SK-N-SH (cell line): Measurements from ENCODE around the gene ATIC. TPM values are rescaled to one million over a fixed set of nuclear protein-coding genes. Genes with fewer than 3 reads are reported as not detected.

Source experiments
- CTCF ChIA-PET: fragments of 300-600, 350-600 bp; formaldehyde crosslinking; extraction: SDS; loops from one replicate; lab custom pipeline; 2021; lab: Yijun Ruan, JAX
- POLR2A ChIA-PET: fragments of 350-600 bp; sonication (Branson Sonifier 250); formaldehyde crosslinking; extraction: SDS; loops from one replicate; lab custom pipeline; 2020; ENCODE audit warnings: antibody characterized with exemption, inconsistent platforms; lab: Yijun Ruan, JAX
- DNase-seq: peaks from one replicate; pipeline ENCODE4 v3.0.0; 2012
- H2AFZ ChIP-seq: fragments of 200-600 bp; sonication (generic); 2 replicates; pipeline ENCODE4 v1.8.1; 2016; ENCODE audit warnings: antibody characterized with exemption, mild to moderate bottlenecking, low read depth
- H3F3A ChIP-seq: fragments of 200-600 bp; sonication (generic); replicated peaks from 2 replicates; pipeline ENCODE3; 2016; ENCODE audit warnings: antibody characterized with exemption, mild to moderate bottlenecking; ENCODE audit not compliant: insufficient read depth
- H3K27ac ChIP-seq, 2 experiments: fragments of 200-500 bp in 1 of 2; fragments of 200-600 bp in 1 of 2; sonication (Bioruptor generic) in 1 of 2; sonication (generic), shearing (Covaris generic) in 1 of 2; 2 replicates each; pipeline versions ENCODE4 v1.5.1 to v1.6.1; 2014 to 2016; ENCODE audit warnings: low read depth in 2 of 2, inconsistent platforms in 1 of 2, low read length in 1 of 2, mild to moderate bottlenecking in 1 of 2, mixed read lengths in 1 of 2
- H3K27me3 ChIP-seq: fragments of 200-600 bp; sonication (generic), shearing (Covaris generic); 2 replicates; pipeline ENCODE4 v1.6.1; 2016; ENCODE audit warnings: mixed run types; ENCODE audit not compliant: insufficient read depth
- H3K36me3 ChIP-seq, 2 experiments: fragments of 200-500 bp in 1 of 2; fragments of 200-600 bp in 1 of 2; sonication (Bioruptor generic) in 1 of 2; sonication (generic) in 1 of 2; replicated peaks in 1 of 2; 2 replicates each; pipeline versions ENCODE3 to v1.5.1; 2014 to 2016; ENCODE audit warnings: low read length in 1 of 2, mild to moderate bottlenecking in 1 of 2; ENCODE audit not compliant: insufficient read depth in 2 of 2, control insufficient read depth in 1 of 2
- H3K4me1 ChIP-seq, 2 experiments: fragments of 200-500 bp in 1 of 2; fragments of 200-600 bp in 1 of 2; sonication (Bioruptor generic) in 1 of 2; sonication (generic), shearing (Covaris generic) in 1 of 2; 2 replicates each; pipeline versions ENCODE4 v1.5.1 to v1.6.1; 2014 to 2016; ENCODE audit warnings: low read depth in 1 of 2, low read length in 1 of 2, mixed run types in 1 of 2; ENCODE audit not compliant: insufficient read depth in 2 of 2, control insufficient read depth in 1 of 2
- H3K4me2 ChIP-seq: fragments of 200-600 bp; sonication (generic), shearing (Covaris generic); 2 replicates; pipeline ENCODE4 v1.6.1; 2017; ENCODE audit warnings: mixed run types
- H3K4me3 ChIP-seq, 2 experiments: fragments of 200-500 bp in 1 of 2; fragments of 200-600 bp in 1 of 2; sonication (Bioruptor generic) in 1 of 2; sonication (generic), shearing (Covaris generic) in 1 of 2; 2 replicates each; pipeline versions ENCODE4 v1.5.1 to v1.8.1; 2014 to 2016; ENCODE audit warnings: low read depth in 2 of 2, inconsistent platforms in 1 of 2, low read length in 1 of 2, mild to moderate bottlenecking in 1 of 2, mixed read lengths in 1 of 2, moderate library complexity in 1 of 2
- H3K79me2 ChIP-seq: fragments of 200-600 bp; sonication (generic); 2 replicates; pipeline ENCODE4 v1.8.1; 2017; ENCODE audit warnings: mild to moderate bottlenecking; ENCODE audit not compliant: insufficient read depth
- H3K9ac ChIP-seq: fragments of 200-600 bp; sonication (generic); 2 replicates; pipeline ENCODE4 v1.6.1; 2017; ENCODE audit warnings: mixed run types
- H3K9me2 ChIP-seq: fragments of 200-600 bp; sonication (generic); 2 replicates; pipeline ENCODE4 v1.6.1; 2017; ENCODE audit warnings: mixed run types
- H3K9me3 ChIP-seq: fragments of 200-600 bp; sonication (generic); 2 replicates; pipeline ENCODE4 v1.6.1; 2017; ENCODE audit warnings: mixed run types, mild to moderate bottlenecking, moderate library complexity
- H4K20me1 ChIP-seq: fragments of 200-600 bp; sonication (generic); 2 replicates; pipeline ENCODE4 v1.6.1; 2017; ENCODE audit warnings: mild to moderate bottlenecking, mixed run types; ENCODE audit not compliant: insufficient read depth
- ELF1 ChIP-seq: IDR thresholded peaks from 2 replicates; pipeline ENCODE4 v1.4.0; 2012
- EP300 ChIP-seq, 2 experiments: IDR thresholded peaks; 2 replicates each; pipeline versions ENCODE4 v1.4.0 to v1.6.1; 2012; ENCODE audit warnings: borderline replicate concordance in 1 of 2, low read depth in 1 of 2, low read length in 1 of 2
- FOSL2 ChIP-seq: IDR thresholded peaks from 2 replicates; pipeline ENCODE4 v1.4.0; 2012; ENCODE audit warnings: low read depth, mild to moderate bottlenecking, moderate library complexity, borderline replicate concordance
- MEF2A ChIP-seq: IDR thresholded peaks from 2 replicates; pipeline ENCODE4 v1.4.0; 2012; ENCODE audit warnings: low read depth, borderline replicate concordance
- RAD21 ChIP-seq: IDR thresholded peaks from 2 replicates; pipeline ENCODE4 v1.6.1; 2012; ENCODE audit warnings: mild to moderate bottlenecking, low read length
- RCOR1 ChIP-seq: fragments of 150-350 bp; IDR thresholded peaks from 2 replicates; pipeline ENCODE4 v1.6.1; 2017; ENCODE audit warnings: antibody characterized with exemption, low read length
- RXRA ChIP-seq: IDR thresholded peaks from 2 replicates; pipeline ENCODE4 v1.4.0; 2012; ENCODE audit warnings: low read depth, mild to moderate bottlenecking, borderline replicate concordance
- TCF12 ChIP-seq: IDR thresholded peaks from 2 replicates; pipeline ENCODE4 v1.4.0; 2012
- TEAD4 ChIP-seq: IDR thresholded peaks from 2 replicates; pipeline ENCODE4 v1.4.0; 2012; ENCODE audit warnings: mild to moderate bottlenecking, borderline replicate concordance; ENCODE audit not compliant: insufficient read depth
- YY1 ChIP-seq: IDR thresholded peaks from 2 replicates; pipeline ENCODE4 v1.4.0; 2012; ENCODE audit warnings: low read depth, mild to moderate bottlenecking
- WGBS: methylation state at CpG from one replicate; pipeline ENCODE4 v1.1.6; 2017; ENCODE audit warnings: low lambda C conversion rate; 5-methylcytosine and 5-hydroxymethylcytosine counted together
- polyA plus RNA-seq, 3 experiments: library from polyadenylated mRNA; depleted of rRNA; stranded (reverse); fragments of >200 nt; gene quantifications; 2 replicates each; pipeline ENCODE4 v1.2.3, GENCODE V29; 2012
- TF ChIP-seq, protein P1 (sequence below): fragments of 200-600 bp; sonication (generic); IDR thresholded peaks from 2 replicates; pipeline ENCODE4 v1.6.1; 2017; ENCODE audit warnings: antibody characterized with exemption, mild to moderate bottlenecking, moderate library complexity
- TF ChIP-seq, protein P2 (sequence below): IDR thresholded peaks from 2 replicates; pipeline ENCODE4 v1.4.0; 2012; ENCODE audit warnings: low read depth
- TF ChIP-seq, protein P3 (sequence below): fragments of 150-350 bp; IDR thresholded peaks from 2 replicates; pipeline ENCODE4 v1.6.1; 2016; ENCODE audit warnings: mild to moderate bottlenecking, low read depth, low read length
- TF ChIP-seq, protein P4 (sequence below): fragments of 150-350 bp; IDR thresholded peaks from 2 replicates; pipeline ENCODE4 v1.6.1; 2017; ENCODE audit warnings: antibody characterized with exemption, low read length, low read depth, borderline replicate concordance
- TF ChIP-seq, protein P5 (sequence below): IDR thresholded peaks from 2 replicates; pipeline ENCODE4 v1.6.1; 2012; ENCODE audit warnings: mild to moderate bottlenecking, low read depth, low read length, moderate library complexity
- TF ChIP-seq, protein P6 (sequence below): IDR thresholded peaks from 2 replicates; pipeline ENCODE4; 2012

ATIC gene
- polyA plus RNA-seq, 1 of the 3 experiments (the other 2 are of a cell fraction), result 108 TPM

DNA sequence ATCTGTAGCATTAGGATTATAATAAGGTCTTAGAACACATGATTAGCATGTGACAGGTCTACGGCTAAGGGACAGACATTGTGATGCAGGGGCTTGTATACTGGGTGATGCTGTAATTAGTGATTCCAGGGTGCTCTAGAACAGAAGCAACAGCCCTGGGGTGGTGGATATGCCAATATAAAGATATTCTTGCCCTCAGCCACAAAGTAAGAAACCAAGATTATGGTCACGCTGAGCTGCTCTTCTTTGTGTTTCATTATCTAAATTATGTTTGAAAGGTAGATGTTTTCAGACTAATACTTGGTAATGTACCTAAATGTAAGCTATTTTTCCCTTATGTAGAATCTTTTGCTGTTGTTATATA is 78.7 kb downstream of the ATIC start:
- no peaks in the 10 kb centered on the region for H3K9me2 ChIP-seq
- no peak overlapping the region for H3K9ac ChIP-seq
- H3K4me3 ChIP-seq, result no peak overlapping the region
- peak overlapping the region in 1 of 2 experiments; percentile 42; a peak in 2 of 4 replicates for H3K27ac ChIP-seq
- H3K4me2 ChIP-seq, result no peak overlapping the region
- peaks cover 61 to 100% of the 10 kb centered on the region in 2 experiments for H3K36me3 ChIP-seq
- peaks cover 51% of the 10 kb centered on the region for H4K20me1 ChIP-seq
- ChIA-PET POLR2A (no interaction called here), CTCF (no interaction called here)
- no peaks in the 10 kb centered on the region for H3K27me3 ChIP-seq
- peaks cover 91% of the 10 kb centered on the region for H3F3A ChIP-seq
- H3K4me1 ChIP-seq, result no peaks in the 10 kb centered on the region
- peaks cover 58% of the 10 kb centered on the region for H3K79me2 ChIP-seq
- no peak overlapping the region for H2AFZ ChIP-seq
- DNase-seq, result no peak
- TF ChIP-seq, protein P1, sequence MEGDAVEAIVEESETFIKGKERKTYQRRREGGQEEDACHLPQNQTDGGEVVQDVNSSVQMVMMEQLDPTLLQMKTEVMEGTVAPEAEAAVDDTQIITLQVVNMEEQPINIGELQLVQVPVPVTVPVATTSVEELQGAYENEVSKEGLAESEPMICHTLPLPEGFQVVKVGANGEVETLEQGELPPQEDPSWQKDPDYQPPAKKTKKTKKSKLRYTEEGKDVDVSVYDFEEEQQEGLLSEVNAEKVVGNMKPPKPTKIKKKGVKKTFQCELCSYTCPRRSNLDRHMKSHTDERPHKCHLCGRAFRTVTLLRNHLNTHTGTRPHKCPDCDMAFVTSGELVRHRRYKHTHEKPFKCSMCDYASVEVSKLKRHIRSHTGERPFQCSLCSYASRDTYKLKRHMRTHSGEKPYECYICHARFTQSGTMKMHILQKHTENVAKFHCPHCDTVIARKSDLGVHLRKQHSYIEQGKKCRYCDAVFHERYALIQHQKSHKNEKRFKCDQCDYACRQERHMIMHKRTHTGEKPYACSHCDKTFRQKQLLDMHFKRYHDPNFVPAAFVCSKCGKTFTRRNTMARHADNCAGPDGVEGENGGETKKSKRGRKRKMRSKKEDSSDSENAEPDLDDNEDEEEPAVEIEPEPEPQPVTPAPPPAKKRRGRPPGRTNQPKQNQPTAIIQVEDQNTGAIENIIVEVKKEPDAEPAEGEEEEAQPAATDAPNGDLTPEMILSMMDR, result no peak
- TF ChIP-seq, protein P2, sequence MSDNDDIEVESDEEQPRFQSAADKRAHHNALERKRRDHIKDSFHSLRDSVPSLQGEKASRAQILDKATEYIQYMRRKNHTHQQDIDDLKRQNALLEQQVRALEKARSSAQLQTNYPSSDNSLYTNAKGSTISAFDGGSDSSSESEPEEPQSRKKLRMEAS, result no peak
- no peak for TF ChIP-seq TCF12
- TF ChIP-seq RCOR1, result no peak
- TF ChIP-seq, protein P3, sequence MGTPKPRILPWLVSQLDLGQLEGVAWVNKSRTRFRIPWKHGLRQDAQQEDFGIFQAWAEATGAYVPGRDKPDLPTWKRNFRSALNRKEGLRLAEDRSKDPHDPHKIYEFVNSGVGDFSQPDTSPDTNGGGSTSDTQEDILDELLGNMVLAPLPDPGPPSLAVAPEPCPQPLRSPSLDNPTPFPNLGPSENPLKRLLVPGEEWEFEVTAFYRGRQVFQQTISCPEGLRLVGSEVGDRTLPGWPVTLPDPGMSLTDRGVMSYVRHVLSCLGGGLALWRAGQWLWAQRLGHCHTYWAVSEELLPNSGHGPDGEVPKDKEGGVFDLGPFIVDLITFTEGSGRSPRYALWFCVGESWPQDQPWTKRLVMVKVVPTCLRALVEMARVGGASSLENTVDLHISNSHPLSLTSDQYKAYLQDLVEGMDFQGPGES, result no peak
- TF ChIP-seq RXRA, result no peak
- no peak for TF ChIP-seq FOSL2
- TF ChIP-seq, protein P4, sequence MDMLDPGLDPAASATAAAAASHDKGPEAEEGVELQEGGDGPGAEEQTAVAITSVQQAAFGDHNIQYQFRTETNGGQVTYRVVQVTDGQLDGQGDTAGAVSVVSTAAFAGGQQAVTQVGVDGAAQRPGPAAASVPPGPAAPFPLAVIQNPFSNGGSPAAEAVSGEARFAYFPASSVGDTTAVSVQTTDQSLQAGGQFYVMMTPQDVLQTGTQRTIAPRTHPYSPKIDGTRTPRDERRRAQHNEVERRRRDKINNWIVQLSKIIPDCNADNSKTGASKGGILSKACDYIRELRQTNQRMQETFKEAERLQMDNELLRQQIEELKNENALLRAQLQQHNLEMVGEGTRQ, result no peak
- TF ChIP-seq YY1, result no peak
- no peak for TF ChIP-seq ELF1
- TF ChIP-seq TEAD4, result no peak
- no peak for TF ChIP-seq RAD21
- TF ChIP-seq, protein P5, sequence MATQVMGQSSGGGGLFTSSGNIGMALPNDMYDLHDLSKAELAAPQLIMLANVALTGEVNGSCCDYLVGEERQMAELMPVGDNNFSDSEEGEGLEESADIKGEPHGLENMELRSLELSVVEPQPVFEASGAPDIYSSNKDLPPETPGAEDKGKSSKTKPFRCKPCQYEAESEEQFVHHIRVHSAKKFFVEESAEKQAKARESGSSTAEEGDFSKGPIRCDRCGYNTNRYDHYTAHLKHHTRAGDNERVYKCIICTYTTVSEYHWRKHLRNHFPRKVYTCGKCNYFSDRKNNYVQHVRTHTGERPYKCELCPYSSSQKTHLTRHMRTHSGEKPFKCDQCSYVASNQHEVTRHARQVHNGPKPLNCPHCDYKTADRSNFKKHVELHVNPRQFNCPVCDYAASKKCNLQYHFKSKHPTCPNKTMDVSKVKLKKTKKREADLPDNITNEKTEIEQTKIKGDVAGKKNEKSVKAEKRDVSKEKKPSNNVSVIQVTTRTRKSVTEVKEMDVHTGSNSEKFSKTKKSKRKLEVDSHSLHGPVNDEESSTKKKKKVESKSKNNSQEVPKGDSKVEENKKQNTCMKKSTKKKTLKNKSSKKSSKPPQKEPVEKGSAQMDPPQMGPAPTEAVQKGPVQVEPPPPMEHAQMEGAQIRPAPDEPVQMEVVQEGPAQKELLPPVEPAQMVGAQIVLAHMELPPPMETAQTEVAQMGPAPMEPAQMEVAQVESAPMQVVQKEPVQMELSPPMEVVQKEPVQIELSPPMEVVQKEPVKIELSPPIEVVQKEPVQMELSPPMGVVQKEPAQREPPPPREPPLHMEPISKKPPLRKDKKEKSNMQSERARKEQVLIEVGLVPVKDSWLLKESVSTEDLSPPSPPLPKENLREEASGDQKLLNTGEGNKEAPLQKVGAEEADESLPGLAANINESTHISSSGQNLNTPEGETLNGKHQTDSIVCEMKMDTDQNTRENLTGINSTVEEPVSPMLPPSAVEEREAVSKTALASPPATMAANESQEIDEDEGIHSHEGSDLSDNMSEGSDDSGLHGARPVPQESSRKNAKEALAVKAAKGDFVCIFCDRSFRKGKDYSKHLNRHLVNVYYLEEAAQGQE, result no peak
- TF ChIP-seq EP300 (IDR thresholded peaks at IDR 0.05; ENCODE audit: borderline replicate concordance in 1 of 2, low read depth in 1 of 2, low read length in 1 of 2), result no peak
- TF ChIP-seq, protein P6, sequence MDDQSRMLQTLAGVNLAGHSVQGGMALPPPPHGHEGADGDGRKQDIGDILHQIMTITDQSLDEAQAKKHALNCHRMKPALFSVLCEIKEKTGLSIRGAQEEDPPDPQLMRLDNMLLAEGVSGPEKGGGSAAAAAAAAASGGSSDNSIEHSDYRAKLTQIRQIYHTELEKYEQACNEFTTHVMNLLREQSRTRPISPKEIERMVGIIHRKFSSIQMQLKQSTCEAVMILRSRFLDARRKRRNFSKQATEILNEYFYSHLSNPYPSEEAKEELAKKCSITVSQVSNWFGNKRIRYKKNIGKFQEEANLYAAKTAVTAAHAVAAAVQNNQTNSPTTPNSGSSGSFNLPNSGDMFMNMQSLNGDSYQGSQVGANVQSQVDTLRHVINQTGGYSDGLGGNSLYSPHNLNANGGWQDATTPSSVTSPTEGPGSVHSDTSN, result no peak
- no peak for TF ChIP-seq MEF2A
- H3K9me3 ChIP-seq, result no peaks in the 10 kb centered on the region
- WGBS, result 95% methylated on average over 2 of the region's 2 CpGs
